ENCODE data around the gene ZCWPW2.

Gene ZCWPW2

GRCh38 chr3:28349469-28350000, 1.0 kb downstream of the ZCWPW2 start:
- no peak for DNase-seq (ENCODE audit: low read depth in 1 of 2, low spot score in 1 of 2)

DNA sequence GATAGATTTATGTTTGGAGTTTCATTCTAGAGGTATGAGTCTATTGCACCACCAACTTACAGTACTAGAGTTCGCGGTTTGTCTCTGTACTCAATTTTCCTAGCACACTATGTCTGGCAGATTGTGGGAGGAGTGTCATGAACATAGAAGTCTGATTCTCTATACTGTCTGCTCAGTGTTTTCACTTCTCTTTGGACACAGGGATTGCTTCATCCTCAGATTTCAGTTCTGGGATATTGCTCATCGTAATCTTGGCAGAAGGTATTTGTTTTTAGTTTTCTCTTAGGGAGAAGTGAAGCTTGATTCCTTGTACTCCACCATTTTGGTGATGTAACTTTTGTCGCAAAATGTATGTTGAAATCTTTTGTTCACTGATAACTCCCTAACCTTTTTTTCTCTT, 27.9 kb downstream of the ZCWPW2 start:
- no peak for DNase-seq (ENCODE audit: low read depth in 1 of 2, low spot score in 1 of 2)

GRCh38 chr3:28386049-28386448, 37.5 kb downstream of the ZCWPW2 start:
- DNase-seq (ENCODE audit: low read depth in 1 of 2, low spot score in 1 of 2), result no peak

GRCh38 chr3:28388978-28389377, 40.5 kb downstream of the ZCWPW2 start:
- DNase-seq (ENCODE audit: low read depth in 1 of 2, low spot score in 1 of 2), result no peak

DNA sequence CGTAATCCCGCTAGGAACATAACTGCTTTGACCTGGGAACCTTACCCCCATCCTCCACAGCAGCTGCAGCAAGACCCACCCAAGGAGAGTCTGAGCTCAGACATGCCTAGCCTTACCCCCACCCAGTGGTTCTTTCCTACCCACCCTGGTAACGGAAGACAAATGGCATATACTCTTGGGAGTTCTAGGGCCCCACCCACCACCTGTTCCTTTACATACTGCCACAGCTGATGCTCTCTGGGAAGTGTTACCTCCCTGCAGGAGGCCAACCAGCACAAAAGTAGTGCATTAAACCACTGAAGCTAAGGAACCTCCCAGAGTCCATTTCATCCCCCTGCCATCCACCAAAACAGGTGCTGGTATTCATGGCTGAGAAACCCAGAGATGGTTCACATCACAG, 50.7 kb downstream of the ZCWPW2 start:
- DNase-seq (ENCODE audit: low read depth in 1 of 2, low spot score in 1 of 2), result no peak

- DNase-seq (ENCODE audit: low read depth in 1 of 2, low spot score in 1 of 2), result no peak
Measured at GRCh38 chr3:28406241-28406640, 57.7 kb downstream of the ZCWPW2 start.

DNA sequence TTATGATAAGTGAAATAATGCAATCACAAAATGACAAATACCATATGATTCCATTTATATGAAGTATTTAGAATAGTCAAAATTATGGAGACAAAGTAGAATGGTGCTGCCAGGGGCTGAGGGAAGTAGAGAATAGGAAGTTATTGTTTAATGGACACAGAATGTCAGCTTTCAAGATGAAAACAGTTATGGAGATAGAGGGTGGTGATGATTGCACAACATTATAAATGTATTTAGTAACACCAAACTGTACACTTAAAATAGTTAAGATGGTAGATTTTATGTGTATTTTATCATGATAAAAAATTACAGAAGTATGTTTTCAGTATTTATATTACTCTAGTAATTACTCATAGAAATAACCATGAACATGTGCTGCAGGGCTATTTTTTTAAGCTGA, 100.9 kb downstream of the ZCWPW2 start:
- no peak for DNase-seq (ENCODE audit: low read depth in 1 of 2, low spot score in 1 of 2)

DNA sequence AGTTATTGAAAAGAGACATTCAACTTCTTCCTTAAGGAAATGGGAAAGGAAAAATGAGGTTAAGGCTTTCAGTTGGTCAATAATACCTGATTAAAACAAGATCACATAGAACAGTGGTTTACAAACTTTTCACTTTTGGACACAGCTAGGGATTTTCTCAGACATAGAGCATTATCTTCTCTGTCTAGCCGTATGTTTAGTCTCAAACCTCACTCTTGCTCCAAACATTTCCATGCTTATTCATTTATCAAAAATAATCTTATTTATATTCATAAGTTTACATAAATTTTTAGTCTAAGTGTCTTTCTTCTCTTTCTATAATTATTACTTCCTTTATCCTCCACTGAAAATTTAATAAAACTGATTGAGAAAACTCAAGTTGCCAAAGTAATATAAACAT, 114.3 kb downstream of the ZCWPW2 start:
- DNase-seq (ENCODE audit: low read depth in 1 of 2, low spot score in 1 of 2), result no peak

DNA sequence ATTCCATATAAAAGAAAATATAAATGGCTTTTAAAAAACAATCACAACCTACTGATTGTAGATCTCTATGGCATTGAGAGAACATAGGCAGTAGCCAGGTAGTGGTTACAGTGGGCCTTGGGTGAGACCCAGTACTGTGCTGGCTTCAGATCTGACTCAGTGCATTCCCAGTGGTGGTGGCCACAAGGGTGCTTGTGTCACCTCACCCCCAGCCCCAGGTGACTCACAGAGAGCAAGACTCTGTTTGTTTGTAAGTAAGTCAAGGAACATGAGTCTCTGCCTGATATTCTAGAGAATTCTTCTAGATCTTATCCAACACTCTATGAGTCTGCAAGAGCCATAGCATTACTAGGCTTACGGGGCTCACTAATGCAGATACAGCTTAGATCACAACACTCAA, 118.9 kb downstream of the ZCWPW2 start:
- DNase-seq (ENCODE audit: low read depth in 1 of 2, low spot score in 1 of 2), result no peak

GRCh38 chr3:28476194-28476593, 127.7 kb downstream of the ZCWPW2 start:
- DNase-seq (ENCODE audit: low read depth in 1 of 2, low spot score in 1 of 2), result no peak

DNA sequence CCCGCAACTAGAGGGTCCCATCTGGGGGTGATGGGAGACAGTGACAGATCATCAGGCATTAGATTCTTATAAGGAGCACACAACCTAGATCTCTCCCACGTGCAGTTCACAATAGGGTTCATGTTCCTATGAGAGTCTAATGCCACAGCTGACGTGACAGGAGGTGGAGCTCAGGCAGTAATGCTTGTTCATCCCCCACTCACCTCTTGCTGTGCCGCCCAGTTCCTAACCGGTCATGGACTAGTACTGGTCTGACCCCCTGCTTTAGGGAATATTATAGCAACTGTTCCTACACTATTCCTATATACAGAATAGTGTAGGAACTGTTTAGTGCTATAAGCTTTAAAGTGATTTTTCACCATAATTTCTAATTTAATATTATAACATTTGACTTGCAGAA, 128.2 kb downstream of the ZCWPW2 start:
- no peak for DNase-seq (ENCODE audit: low read depth in 1 of 2, low spot score in 1 of 2)

GRCh38 chr3:28485164-28485563, 136.6 kb downstream of the ZCWPW2 start:
- DNase-seq (ENCODE audit: low read depth in 1 of 2, low spot score in 1 of 2), result no peak

GRCh38 chr3:28495301-28495700, 146.8 kb downstream of the ZCWPW2 start:
- no peak for DNase-seq (ENCODE audit: low read depth in 1 of 2, low spot score in 1 of 2)

GRCh38 chr3:28502397-28502937, 153.9 kb downstream of the ZCWPW2 start:
- DNase-seq (ENCODE audit: low read depth in 1 of 2, low spot score in 1 of 2), result no peak

- DNase-seq (ENCODE audit: low read depth in 1 of 2, low spot score in 1 of 2), result no peak
Measured at GRCh38 chr3:28504976-28505375, 156.5 kb downstream of the ZCWPW2 start.

DNA sequence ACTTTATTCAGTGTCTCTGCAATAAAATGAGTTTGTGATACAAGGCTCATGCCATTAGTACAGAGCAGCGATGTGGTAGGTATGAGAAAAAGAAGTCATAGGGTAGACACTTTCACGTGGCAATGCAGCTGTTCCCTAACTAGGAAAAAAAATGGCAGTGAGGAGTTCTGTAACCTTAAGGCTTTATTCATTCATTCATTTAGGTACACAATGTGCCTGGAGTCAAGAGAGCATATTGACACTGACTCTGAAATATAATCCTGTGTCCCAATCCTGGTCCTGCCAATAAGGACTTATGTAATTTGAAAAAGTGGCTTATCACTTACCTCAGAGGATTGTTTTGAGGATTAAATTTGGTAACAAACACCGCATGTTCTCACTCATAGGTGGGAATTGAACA, 173.1 kb downstream of the ZCWPW2 start:
- DNase-seq (ENCODE audit: low read depth in 1 of 2, low spot score in 1 of 2), result no peak

DNA sequence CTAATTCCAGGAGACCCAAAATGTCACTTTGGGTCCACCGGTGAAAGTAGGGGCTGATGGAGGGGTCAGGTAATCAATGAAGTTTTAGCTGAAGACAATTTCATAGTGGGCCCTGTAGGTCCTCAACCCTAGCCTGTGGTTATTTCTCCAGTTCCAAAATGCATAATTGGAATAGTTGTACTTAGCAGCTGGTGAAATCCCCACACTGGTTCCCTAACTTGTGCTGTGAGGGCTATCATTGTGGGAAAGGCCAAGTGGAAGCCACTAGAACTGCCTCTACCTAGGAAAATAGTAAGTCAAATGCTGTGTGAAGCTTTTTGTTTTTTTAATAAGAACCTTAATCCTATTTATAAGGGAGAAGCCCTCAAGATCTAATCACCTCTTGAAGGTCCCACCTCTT, 193.8 kb downstream of the ZCWPW2 start:
- DNase-seq (ENCODE audit: low read depth in 1 of 2, low spot score in 1 of 2), result no peak

DNA sequence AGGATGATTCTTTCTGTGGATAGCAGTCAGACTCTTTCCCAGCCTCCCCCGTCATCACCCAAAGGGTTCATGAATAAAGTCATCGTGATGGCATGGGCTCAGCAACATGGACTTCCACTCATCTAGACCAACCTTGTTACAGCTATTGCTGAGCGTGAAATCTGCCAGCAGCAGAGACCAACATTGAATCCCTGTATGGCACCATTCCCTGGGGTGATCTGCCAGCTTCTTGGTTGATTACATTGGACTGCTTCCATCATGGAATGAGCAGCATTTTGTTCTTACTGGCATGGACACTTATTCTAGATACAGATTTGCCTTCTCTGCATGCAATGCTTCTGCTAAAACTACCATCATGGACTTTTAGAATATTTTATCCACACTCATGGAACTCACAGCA, 195.7 kb downstream of the ZCWPW2 start:
- no peak for DNase-seq (ENCODE audit: low read depth in 1 of 2, low spot score in 1 of 2)

DNA sequence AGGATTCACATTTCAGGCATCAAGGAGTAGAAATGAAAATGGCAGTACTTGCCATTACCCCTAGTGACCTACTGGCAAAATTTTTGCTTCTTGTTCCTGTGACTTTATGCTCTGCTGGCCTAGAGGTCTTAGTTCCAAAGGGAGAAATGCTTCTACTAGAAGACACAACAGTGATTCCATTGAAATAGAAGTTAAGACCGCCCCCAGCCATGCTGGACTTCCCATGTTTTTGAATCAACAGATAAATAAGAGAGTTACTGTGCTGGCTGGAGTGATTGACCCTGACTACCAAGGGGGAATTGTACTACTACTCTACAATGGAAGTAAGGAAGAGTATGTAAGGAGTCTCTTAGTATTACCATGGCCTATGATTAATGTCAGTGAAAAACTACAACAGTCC, 196.3 kb downstream of the ZCWPW2 start:
- no peak for DNase-seq (ENCODE audit: low read depth in 1 of 2, low spot score in 1 of 2)

GRCh38 chr3:28547677-28548076, 199.2 kb downstream of the ZCWPW2 start:
- no peak for DNase-seq (ENCODE audit: low read depth in 1 of 2, low spot score in 1 of 2)

- DNase-seq (ENCODE audit: low read depth in 1 of 2, low spot score in 1 of 2), result no peak
Measured at GRCh38 chr3:28553175-28553574, 204.7 kb downstream of the ZCWPW2 start.

- no peak for DNase-seq (ENCODE audit: low read depth in 1 of 2, low spot score in 1 of 2)
Measured at GRCh38 chr3:28556195-28556594, 207.7 kb downstream of the ZCWPW2 start.

DNA sequence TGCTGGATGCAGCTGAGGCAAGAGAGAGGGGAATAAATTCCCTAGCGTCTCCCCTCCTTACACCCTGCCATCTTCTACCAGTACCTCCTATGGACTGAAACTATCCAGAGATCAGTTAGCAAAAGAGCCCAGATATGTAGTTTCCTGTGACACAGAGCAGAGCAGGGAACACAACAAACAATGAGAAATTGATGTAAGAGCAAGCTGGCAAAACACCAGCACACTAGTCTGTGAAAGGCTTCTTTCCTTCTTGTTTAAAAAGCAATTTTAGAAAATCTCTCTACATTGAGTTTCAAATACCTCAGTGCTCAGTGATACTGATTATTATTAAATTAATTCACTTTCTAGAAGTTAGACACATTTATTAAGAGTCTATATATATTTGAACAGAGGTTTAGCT, 215.7 kb downstream of the ZCWPW2 start:
- DNase-seq (ENCODE audit: low read depth in 1 of 2, low spot score in 1 of 2), result no peak

DNA sequence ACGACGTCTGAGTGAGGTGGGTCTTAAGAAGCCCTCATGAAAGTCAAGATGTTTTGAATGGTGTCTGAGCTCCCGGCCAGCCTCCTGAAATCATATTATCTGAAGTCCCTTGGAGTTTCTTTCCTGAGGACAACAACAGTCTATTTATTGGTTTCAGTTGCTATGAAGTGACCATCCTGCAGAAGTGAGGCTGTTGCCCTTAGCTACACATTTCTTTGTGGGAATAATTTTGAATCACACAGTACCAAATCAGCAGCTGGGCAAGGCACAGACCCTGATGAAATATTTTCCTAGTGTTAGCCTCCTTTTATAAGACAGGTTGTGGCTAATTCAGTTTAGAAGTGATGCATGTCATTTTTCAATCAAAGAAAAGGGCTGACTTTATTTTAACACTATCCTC, 220.8 kb downstream of the ZCWPW2 start:
- DNase-seq (ENCODE audit: low read depth in 1 of 2, low spot score in 1 of 2), result no peak

All from activated T-helper 1 cell treated with anti-CD3 and anti-CD28 coated beads, Interleukin-2, amount 50 U/mL, for 16 hours (primary cell).